ENCODE results near the gene RREB1.

The RREB1 gene

DNA sequence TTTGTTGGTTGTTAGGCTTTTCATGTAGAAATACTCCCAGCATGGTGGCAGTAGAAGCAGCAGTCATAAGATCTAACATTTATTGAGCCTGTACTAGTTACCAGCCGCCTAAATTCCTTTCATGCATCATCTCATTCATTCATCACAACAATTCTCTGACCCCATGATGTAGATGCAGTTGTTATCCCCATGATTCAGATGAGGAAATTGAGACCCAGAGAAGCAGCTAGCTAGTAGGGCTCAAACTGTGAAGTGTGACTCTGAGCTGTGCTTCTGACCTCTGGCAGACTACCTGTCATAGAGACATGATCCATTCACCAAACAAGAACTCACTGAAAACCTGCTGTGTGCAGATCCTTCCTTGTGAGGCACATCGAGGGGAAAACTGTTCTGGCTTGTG lies 16.9 kb downstream of the RREB1 start:
- no peak for DNase-seq

- DNase-seq, result no peak
These were observed 17.5 kb downstream of the RREB1 start for GRCh38 chr6:7125290-7125689.

- no peak for DNase-seq
These were observed 19.0 kb downstream of the RREB1 start for GRCh38 chr6:7126754-7127153.

GRCh38 chr6:7127680-7128079 lies 19.9 kb downstream of the RREB1 start:
- DNase-seq, result no peak

DNA sequence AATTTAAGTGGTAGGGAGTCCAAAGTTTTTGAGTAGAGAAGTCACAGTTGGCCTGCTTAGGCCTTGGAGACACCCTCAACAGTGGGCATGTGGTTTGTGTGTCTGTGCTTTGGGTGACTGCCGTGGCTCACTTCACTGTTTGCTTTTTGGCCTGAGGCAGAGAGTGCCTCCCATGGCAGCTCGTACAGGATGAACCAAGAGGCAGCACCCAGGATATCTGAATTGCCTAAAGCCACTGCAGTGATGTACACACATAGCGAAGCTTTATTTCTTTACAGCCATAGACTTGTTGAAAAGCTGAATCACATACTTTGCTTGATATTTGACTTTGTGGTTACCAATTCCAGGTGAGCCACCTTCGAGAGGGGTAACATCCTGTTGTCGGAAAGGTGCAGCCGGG lies 21.6 kb downstream of the RREB1 start:
- DNase-seq, result no peak

DNA sequence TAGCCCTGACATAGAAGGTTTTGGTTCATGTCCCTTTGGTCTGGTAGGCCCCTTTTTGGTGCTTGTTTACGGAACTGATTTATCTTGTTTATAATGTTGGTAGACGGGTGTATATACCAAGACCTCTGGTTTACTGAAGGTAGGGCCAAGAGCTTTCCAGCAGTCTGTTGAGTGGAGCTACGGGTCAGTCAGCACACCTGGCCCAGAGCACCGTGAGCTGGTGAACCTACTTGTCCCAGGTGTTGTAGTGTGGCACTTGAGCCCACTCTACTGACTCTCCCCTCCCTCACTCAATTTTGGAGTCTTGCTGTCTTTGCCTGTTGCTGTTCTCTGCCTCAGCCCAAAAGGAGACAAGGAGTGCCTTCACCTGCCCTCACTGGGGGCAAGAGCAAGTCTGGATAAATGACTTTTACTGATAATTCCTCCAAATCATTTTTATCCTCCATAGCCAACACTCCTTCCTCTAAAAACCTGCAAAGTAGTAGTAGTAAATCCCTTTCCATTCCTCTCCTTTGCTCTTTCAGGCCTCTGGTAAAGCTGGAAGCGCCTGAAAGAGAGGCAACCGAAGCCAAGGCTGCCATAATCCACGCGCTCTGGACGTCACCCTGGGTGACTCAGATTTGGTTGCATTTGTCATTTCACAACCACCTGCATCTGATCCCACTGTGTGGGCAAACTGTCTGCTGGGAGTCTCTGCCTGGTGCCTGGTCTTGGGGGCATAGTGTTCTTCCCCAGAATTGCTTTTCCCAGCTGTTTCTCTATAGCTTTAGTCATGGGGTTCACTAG lies 22.2 kb downstream of the RREB1 start:
- no peak for DNase-seq

DNA sequence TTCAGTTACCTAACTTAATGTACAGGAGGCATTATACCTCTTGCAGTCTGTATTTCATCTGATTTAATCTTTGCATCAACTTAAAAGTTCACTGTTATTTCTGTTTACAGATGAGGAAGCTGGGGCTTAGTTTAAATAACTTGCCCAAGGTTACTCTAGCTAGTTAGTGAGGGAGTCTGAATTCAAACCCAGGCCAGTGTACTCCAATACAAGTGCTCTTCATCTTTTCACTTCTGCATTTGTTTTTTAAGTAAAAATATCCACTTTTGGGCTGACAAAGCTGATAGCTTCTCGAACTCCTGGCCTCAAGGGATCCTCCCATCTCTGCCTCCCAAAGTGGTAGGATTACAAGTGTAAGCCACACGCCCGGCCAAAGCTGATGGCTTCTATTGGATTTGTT lies 23.6 kb downstream of the RREB1 start:
- DNase-seq, result no peak

GRCh38 chr6:7132398-7133035 lies 24.8 kb downstream of the RREB1 start:
- no peak for DNase-seq

- DNase-seq, result no peak
These were observed 27.4 kb downstream of the RREB1 start for GRCh38 chr6:7134999-7135745.

- DNase-seq, result no peak
These were observed 28.0 kb downstream of the RREB1 start for GRCh38 chr6:7135755-7136154.

GRCh38 chr6:7136859-7137334 lies 29.1 kb downstream of the RREB1 start:
- DNase-seq, result no peak

- DNase-seq, result no peak
These were observed 29.7 kb downstream of the RREB1 start for GRCh38 chr6:7137335-7138045.

GRCh38 chr6:7138046-7138531 lies 30.3 kb downstream of the RREB1 start:
- no peak for DNase-seq

GRCh38 chr6:7138921-7139358 lies 31.2 kb downstream of the RREB1 start:
- no peak for DNase-seq

- no peak for DNase-seq
These were observed 32.2 kb downstream of the RREB1 start for GRCh38 chr6:7139835-7140470.

- peak; percentile 76 for DNase-seq
These were observed 33.0 kb downstream of the RREB1 start for GRCh38 chr6:7140631-7141378.

- no peak for DNase-seq
These were observed 34.6 kb downstream of the RREB1 start for GRCh38 chr6:7142228-7142801.

GRCh38 chr6:7142918-7143475 lies 35.2 kb downstream of the RREB1 start:
- no peak for DNase-seq

DNA sequence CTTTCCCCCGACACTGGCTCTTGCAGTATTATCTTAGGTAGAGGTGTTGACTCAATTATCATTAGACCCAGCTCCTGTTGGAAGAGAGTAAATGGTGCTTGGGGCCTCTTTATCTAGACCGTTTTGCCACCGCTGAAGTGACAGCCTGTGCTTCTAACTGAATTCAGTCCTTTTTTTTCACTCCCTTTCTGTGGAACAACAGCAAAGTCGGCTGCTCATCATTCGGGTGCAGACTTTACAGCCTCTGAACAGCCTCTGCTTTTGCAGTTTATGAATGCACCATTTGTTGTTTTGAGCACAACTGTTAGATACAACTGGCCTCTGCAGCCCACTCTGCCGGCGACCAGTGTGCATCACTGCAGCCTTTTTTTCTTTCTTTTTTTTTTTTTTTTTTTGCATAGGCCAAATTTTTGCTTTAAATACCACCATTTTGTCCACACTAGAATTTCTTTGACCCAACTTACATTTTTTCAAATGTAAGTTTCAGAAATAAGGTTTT lies 35.8 kb downstream of the RREB1 start:
- no peak for DNase-seq

GRCh38 chr6:7144872-7145584 lies 37.3 kb downstream of the RREB1 start:
- no peak for DNase-seq
